Endothelial cell (in vitro differentiated cells): ENCODE measurements around the gene OPN4. TPM values are rescaled to one million over a fixed set of nuclear protein-coding genes. Genes with fewer than 3 reads are reported as not detected.

Experiments
- DNase-seq: peaks from one replicate; pipeline ENCODE4 v3.0.0; 2021; ENCODE audit warnings: low spot score
- H3K27ac Mint-ChIP-seq: one replicate; pipeline ENCODE4 v1.8.0; 2021; ENCODE audit warnings: mixed read lengths, inconsistent platforms; ENCODE audit not compliant: unreplicated experiment
- H3K27me3 Mint-ChIP-seq: one replicate; pipeline ENCODE4 v1.8.0; 2021; ENCODE audit warnings: mild to moderate bottlenecking, moderate library complexity, mixed read lengths, inconsistent platforms; ENCODE audit not compliant: unreplicated experiment
- H3K36me3 Mint-ChIP-seq: one replicate; pipeline ENCODE4 v1.8.0; 2021; ENCODE audit warnings: mild to moderate bottlenecking, low read depth, mixed read lengths, inconsistent platforms; ENCODE audit not compliant: unreplicated experiment
- H3K4me1 Mint-ChIP-seq: one replicate; pipeline ENCODE4 v1.8.0; 2021; ENCODE audit warnings: mild to moderate bottlenecking, mixed read lengths, inconsistent platforms; ENCODE audit not compliant: unreplicated experiment
- H3K4me3 Mint-ChIP-seq: one replicate; pipeline ENCODE4 v1.8.0; 2021; ENCODE audit warnings: mild to moderate bottlenecking, mixed read lengths, inconsistent platforms; ENCODE audit not compliant: unreplicated experiment
- H3K9me3 Mint-ChIP-seq: one replicate; pipeline ENCODE4 v1.8.0; 2021; ENCODE audit warnings: mixed read lengths, inconsistent platforms; ENCODE audit not compliant: unreplicated experiment
- CTCF ChIP-seq: fragments of 200-600 bp; sonication (generic); IDR thresholded peaks from one replicate; pipeline ENCODE4 v1.5.0; 2021; ENCODE audit warnings: antibody characterized with exemption; ENCODE audit not compliant: unreplicated experiment
- total RNA-seq: library from RNA; stranded (reverse); fragmentation: NEBNext Ultra II Directional; extraction: Animal tissue kit (Norgen Biotek cat#: 25700); gene quantifications from one replicate; pipeline ENCODE4 v1.2.1, GENCODE V29; 2021; ENCODE audit not compliant: unreplicated experiment

OPN4 gene
- total RNA-seq, 1 donor from 2014 or later: not detected

- TF ChIP-seq CTCF: no peak
- no peaks in the 10 kb centered on the region for H3K4me1 Mint-ChIP-seq
- no peak overlapping the region for H3K4me3 Mint-ChIP-seq
- H3K36me3 Mint-ChIP-seq: no peaks in the 10 kb centered on the region
- no peak overlapping the region for H3K27ac Mint-ChIP-seq
- no peak for DNase-seq
- H3K27me3 Mint-ChIP-seq: peaks cover 18% of the 10 kb centered on the region
- H3K9me3 Mint-ChIP-seq: no peaks in the 10 kb centered on the region
These were observed 44.8 kb downstream of the OPN4 start for GRCh38 chr10:86699125-86699524.

- no peaks in the 10 kb centered on the region for H3K4me1 Mint-ChIP-seq
- no peak for TF ChIP-seq CTCF
- peaks cover 18% of the 10 kb centered on the region for H3K27me3 Mint-ChIP-seq
- H3K36me3 Mint-ChIP-seq: no peaks in the 10 kb centered on the region
- no peak for DNase-seq
- H3K27ac Mint-ChIP-seq: no peak overlapping the region
- H3K9me3 Mint-ChIP-seq: no peaks in the 10 kb centered on the region
- no peak overlapping the region for H3K4me3 Mint-ChIP-seq
These were observed 45.2 kb downstream of the OPN4 start for GRCh38 chr10:86699541-86699940.

- Mint-ChIP-seq H3K27me3 (peaks cover 18% of the 10 kb centered on the region), H3K4me3 (no peak overlapping the region), H3K27ac (no peak overlapping the region), H3K36me3 (no peaks in the 10 kb centered on the region), H3K9me3 (no peaks in the 10 kb centered on the region), H3K4me1 (no peaks in the 10 kb centered on the region)
- TF ChIP-seq CTCF: no peak
- no peak for DNase-seq
These were observed 45.9 kb downstream of the OPN4 start for GRCh38 chr10:86699991-86700840.

GRCh38 chr10:86700851-86701617, 46.7 kb downstream of the OPN4 start:
- Mint-ChIP-seq H3K4me1 (no peaks in the 10 kb centered on the region), H3K36me3 (no peaks in the 10 kb centered on the region), H3K27me3 (peaks cover 18% of the 10 kb centered on the region), H3K4me3 (no peak overlapping the region), H3K9me3 (no peaks in the 10 kb centered on the region), H3K27ac (no peak overlapping the region)
- DNase-seq: no peak
- TF ChIP-seq CTCF: no peak

- no peaks in the 10 kb centered on the region for H3K9me3 Mint-ChIP-seq
- H3K4me1 Mint-ChIP-seq: no peaks in the 10 kb centered on the region
- DNase-seq: no peak
- no peak overlapping the region for H3K4me3 Mint-ChIP-seq
- H3K36me3 Mint-ChIP-seq: no peaks in the 10 kb centered on the region
- H3K27me3 Mint-ChIP-seq: peaks cover 7% of the 10 kb centered on the region
- no peak overlapping the region for H3K27ac Mint-ChIP-seq
- no peak for TF ChIP-seq CTCF
These were observed 48.8 kb downstream of the OPN4 start for GRCh38 chr10:86703176-86703575.
